Osteocyte (in vitro differentiated cells): ENCODE data around the gene MARCHF11. TPM values are rescaled to one million over a fixed set of nuclear protein-coding genes. Genes with fewer than 3 reads are reported as not detected.

Experiments
- DNase-seq: peaks from one replicate; pipeline ENCODE4 v3.0.0; 2021; ENCODE audit warnings: mixed read lengths; ENCODE audit not compliant: unreplicated experiment; ENCODE audit errors: extremely low spot score
- H3K27ac Mint-ChIP-seq: one replicate; pipeline ENCODE4 v1.8.0; 2021; ENCODE audit warnings: mild to moderate bottlenecking, mixed read lengths; ENCODE audit not compliant: unreplicated experiment
- H3K27me3 Mint-ChIP-seq: one replicate; pipeline ENCODE4 v1.8.0; 2021; ENCODE audit warnings: mixed read lengths; ENCODE audit not compliant: unreplicated experiment
- H3K36me3 Mint-ChIP-seq: one replicate; pipeline ENCODE4 v1.8.0; 2021; ENCODE audit warnings: mixed read lengths; ENCODE audit not compliant: unreplicated experiment
- H3K4me1 Mint-ChIP-seq: one replicate; pipeline ENCODE4 v1.8.0; 2021; ENCODE audit warnings: mixed read lengths; ENCODE audit not compliant: unreplicated experiment
- H3K4me3 Mint-ChIP-seq: one replicate; pipeline ENCODE4 v1.8.0; 2021; ENCODE audit warnings: mild to moderate bottlenecking, moderate library complexity, mixed read lengths; ENCODE audit not compliant: unreplicated experiment
- H3K9me3 Mint-ChIP-seq: one replicate; pipeline ENCODE4 v1.8.0; 2021; ENCODE audit warnings: mixed read lengths; ENCODE audit not compliant: unreplicated experiment
- total RNA-seq: library from RNA; stranded (reverse); gene quantifications from 2 replicates; pipeline ENCODE4 v1.2.1, GENCODE V29; 2021
- TF ChIP-seq, protein P1 (sequence below): fragments of 200-600 bp; sonication (generic); IDR thresholded peaks from 2 replicates; pipeline ENCODE4 v1.5.0; 2021; ENCODE audit warnings: antibody characterized with exemption, mild to moderate bottlenecking, moderate library complexity

Gene MARCHF11
- total RNA-seq, 1 donor from 2014 or later, result not detected

DNA sequence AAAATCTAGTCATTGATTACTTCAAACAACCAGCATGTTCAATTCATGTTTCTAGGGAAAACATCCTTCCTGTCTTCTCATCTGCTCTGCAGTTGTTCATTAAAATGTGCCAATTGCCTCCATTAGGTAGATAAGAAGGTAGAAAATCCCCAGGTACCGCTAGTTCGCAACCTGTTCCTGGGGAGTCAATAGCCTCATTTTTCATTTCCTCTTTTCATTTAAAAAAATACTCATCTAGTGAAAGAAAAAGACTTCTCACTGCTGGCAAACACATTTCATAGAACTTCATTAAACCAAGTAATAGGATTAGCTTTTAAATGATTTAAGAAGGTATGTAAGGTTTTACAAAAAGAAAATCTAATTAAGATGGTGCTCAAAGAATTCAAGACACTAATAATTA lies 113.3 kb downstream of the MARCHF11 start:
- no peaks in the 10 kb centered on the region for H3K4me1 Mint-ChIP-seq

DNA sequence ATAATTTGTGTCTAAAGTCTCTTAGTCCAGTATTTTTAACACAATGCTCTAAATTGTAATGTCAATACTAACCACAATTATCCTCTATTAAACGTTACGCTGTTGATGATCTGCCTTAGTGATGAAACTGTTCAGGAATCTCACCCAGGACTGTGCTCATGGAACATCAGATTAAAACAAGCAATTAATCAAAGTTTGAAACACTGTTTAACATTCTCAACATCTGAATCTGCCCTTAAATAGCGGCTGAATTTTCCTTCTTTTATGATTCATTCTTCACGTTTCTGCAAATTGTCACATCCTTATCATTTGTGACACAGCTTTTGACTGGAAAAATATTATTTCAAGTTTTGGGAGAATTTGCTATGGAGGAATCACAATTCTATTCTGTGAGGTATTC lies 113.8 kb downstream of the MARCHF11 start:
- H3K36me3 Mint-ChIP-seq, result no peaks in the 10 kb centered on the region
- H3K27me3 Mint-ChIP-seq, result peaks cover 15% of the 10 kb centered on the region
- TF ChIP-seq, protein P1, sequence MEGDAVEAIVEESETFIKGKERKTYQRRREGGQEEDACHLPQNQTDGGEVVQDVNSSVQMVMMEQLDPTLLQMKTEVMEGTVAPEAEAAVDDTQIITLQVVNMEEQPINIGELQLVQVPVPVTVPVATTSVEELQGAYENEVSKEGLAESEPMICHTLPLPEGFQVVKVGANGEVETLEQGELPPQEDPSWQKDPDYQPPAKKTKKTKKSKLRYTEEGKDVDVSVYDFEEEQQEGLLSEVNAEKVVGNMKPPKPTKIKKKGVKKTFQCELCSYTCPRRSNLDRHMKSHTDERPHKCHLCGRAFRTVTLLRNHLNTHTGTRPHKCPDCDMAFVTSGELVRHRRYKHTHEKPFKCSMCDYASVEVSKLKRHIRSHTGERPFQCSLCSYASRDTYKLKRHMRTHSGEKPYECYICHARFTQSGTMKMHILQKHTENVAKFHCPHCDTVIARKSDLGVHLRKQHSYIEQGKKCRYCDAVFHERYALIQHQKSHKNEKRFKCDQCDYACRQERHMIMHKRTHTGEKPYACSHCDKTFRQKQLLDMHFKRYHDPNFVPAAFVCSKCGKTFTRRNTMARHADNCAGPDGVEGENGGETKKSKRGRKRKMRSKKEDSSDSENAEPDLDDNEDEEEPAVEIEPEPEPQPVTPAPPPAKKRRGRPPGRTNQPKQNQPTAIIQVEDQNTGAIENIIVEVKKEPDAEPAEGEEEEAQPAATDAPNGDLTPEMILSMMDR, result no peak
- H3K4me3 Mint-ChIP-seq, result no peak overlapping the region
- no peaks in the 10 kb centered on the region for H3K4me1 Mint-ChIP-seq
- no peaks in the 10 kb centered on the region for H3K9me3 Mint-ChIP-seq
- DNase-seq, result no peak
- H3K27ac Mint-ChIP-seq, result no peak overlapping the region

More for the DNA sequence above, 113.3 kb downstream of the MARCHF11 start:
- Mint-ChIP-seq H3K9me3 (no peaks in the 10 kb centered on the region), H3K27me3 (peaks cover 15% of the 10 kb centered on the region), H3K27ac (no peak overlapping the region), H3K4me3 (no peak overlapping the region), H3K36me3 (no peaks in the 10 kb centered on the region)
- no peak for DNase-seq
- TF ChIP-seq, protein P1, result no peak

DNA sequence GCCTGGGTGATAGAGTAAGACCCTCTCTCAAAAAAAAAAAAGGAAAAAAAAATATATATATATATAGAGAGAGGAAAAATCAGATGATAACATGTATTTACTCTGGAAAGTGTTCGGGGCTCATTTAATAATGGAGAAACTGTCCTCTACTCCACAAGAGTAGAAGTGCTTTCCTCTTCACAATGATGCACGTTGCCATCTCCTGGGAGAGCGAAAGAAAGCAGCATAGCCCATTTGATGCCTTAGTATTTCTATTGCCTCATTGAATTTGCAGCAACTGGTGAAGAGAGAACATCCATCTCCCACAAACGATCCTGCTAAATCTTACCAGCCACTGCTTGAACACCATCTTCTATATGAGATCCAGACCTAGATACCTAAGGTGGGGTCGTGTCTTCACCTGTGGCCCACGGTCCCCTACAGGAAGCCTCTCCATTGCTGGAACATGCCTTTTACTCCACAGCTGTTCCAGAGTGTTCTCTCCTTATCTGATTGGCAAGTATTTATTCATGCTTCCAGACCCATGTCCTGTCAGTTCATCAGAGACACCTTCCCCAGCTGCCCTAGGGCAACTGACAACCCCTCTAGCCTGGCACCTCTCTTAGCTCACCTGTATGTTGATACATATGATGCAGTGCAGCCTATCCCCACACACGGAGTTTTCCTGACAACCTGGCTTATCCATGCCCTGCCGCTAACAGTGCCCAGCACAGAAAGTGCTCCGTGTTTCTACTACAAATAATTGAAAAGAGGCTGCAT lies 115.3 kb downstream of the MARCHF11 start:
- no peak for DNase-seq
- H3K4me1 Mint-ChIP-seq, result no peaks in the 10 kb centered on the region
- peaks cover 15% of the 10 kb centered on the region for H3K27me3 Mint-ChIP-seq
- H3K36me3 Mint-ChIP-seq, result no peaks in the 10 kb centered on the region
- H3K27ac Mint-ChIP-seq, result no peak overlapping the region
- TF ChIP-seq, protein P1, result no peak
- no peaks in the 10 kb centered on the region for H3K9me3 Mint-ChIP-seq
- H3K4me3 Mint-ChIP-seq, result no peak overlapping the region

DNA sequence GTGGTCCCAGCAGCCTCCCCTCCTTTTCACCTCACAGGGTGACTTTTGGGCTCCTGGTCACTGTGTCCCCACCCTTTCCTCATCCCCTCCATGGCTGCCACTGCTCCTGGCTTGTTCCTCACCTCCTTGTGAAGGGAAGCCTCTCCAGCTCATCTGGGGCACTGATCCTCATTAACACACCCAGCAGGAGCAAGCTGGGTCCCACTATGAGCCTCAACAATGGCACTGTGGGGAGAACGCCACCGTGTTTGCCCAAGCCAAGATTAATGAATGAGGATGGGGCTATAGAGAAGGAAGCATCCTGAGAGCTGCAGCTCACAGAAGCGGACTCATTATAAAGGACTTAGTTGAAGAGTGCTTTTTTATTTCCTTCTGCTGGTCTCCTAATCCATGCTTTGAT lies 118.4 kb downstream of the MARCHF11 start:
- TF ChIP-seq, protein P1, result no peak
- Mint-ChIP-seq H3K27ac (no peak overlapping the region), H3K4me1 (no peaks in the 10 kb centered on the region), H3K27me3 (peaks cover 16% of the 10 kb centered on the region), H3K4me3 (no peak overlapping the region), H3K9me3 (no peaks in the 10 kb centered on the region), H3K36me3 (no peaks in the 10 kb centered on the region)
- DNase-seq, result no peak

DNA sequence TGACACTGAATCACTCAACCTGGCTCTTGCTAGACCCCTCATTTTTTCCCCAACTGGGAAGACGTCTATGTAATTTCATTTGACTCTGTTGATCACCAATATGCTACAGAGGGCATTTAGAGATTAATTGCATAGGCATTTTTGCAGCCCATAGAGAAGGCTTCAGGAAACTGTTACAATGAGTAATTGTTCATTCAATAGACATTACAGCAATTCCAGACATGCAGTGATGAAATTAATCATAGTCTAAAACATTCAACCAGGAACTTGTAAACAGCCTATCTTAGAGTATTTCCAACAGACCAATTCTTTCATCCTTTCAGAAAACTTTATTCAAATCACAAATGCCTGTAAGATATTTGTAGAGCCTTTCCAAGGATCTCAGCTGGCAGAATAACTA lies 122.3 kb downstream of the MARCHF11 start:
- H3K36me3 Mint-ChIP-seq, result no peaks in the 10 kb centered on the region
- H3K27me3 Mint-ChIP-seq, result peaks cover 10% of the 10 kb centered on the region
- H3K9me3 Mint-ChIP-seq, result no peaks in the 10 kb centered on the region
- TF ChIP-seq, protein P1, result no peak
- H3K4me3 Mint-ChIP-seq, result no peak overlapping the region
- no peak overlapping the region for H3K27ac Mint-ChIP-seq
- DNase-seq, result no peak
- H3K4me1 Mint-ChIP-seq, result no peaks in the 10 kb centered on the region
